ENCODE results near the gene ADCY2.

- TF ChIP-seq CTCF (IDR thresholded peaks at IDR 0.05) = no peak
- no peak for TF ChIP-seq POLR2A (IDR thresholded peaks at IDR 0.05)
- no peak for TF ChIP-seq POLR2AphosphoS5 (IDR thresholded peaks at IDR 0.05; ENCODE audit: insufficient read depth in 1 of 2, low read depth in 1 of 2)
Observed at GRCh38 chr5:7794311-7794710, 398.4 kb downstream of the ADCY2 start.
